SU-DHL-6 (cell line): ENCODE data around the gene SLC40A1.

Source experiments
- CTCF ChIP-seq: fragments of 200-600 bp; sonication (generic); IDR thresholded peaks from one replicate; pipeline ENCODE4 v1.5.1; 2017; ENCODE audit warnings: antibody characterized with exemption, mild to moderate bottlenecking, low read length, moderate library complexity; ENCODE audit not compliant: insufficient read depth, poor library complexity, severe bottlenecking
- EZH2phosphoT487 ChIP-seq: fragments of 200-600 bp; sonication (generic), shearing (Covaris generic); conservative IDR thresholded peaks from 2 replicates; pipeline ENCODE4 v1.6.1; 2018; ENCODE audit warnings: mild to moderate bottlenecking, antibody characterized with exemption, low read length, moderate library complexity, mixed read lengths

GRCh38 chr2:189517847-189518535 is 62.6 kb downstream of the SLC40A1 start:
- TF ChIP-seq CTCF = no peak
- TF ChIP-seq EZH2phosphoT487 = no peak
